ENCODE data around the gene SPATA22.
"Not testable (repeated sequence)": the region's sequence is repeated elsewhere in the genome, so short reads cannot be mapped to it uniquely, and the experiment has no call there.

SPATA22 gene

GRCh38 chr17:3469529-3469928 lies 2.1 kb downstream of the SPATA22 start:
- DNase-seq = no peak

GRCh38 chr17:3466355-3466754 lies 5.3 kb downstream of the SPATA22 start:
- DNase-seq = not testable (repeated sequence)

GRCh38 chr17:3448059-3448665 lies 23.5 kb downstream of the SPATA22 start:
- DNase-seq = no peak

- no peak for DNase-seq
These were observed 24.0 kb downstream of the SPATA22 start for GRCh38 chr17:3447625-3448024.

GRCh38 chr17:3440451-3440850 lies 31.2 kb downstream of the SPATA22 start:
- DNase-seq = no peak

DNA sequence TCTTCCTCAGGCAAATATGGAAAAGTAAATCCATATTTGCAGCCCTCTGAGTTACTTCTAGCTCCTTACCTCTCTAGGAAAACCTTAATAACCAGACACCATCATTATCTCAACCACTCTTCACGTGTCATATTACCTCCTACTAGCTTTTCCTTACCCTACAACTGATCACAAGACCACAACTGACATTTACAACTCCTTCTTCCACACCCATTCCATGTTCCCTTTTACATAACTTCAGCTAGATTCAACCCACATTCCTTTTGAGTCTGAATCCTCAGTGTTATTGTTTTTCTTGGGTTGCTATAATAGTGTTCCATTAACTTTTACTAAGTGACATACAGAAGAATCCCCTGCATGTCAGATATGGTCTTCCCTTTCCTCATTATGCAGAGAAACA lies 33.3 kb downstream of the SPATA22 start:
- DNase-seq = no peak

- no peak for DNase-seq
These were observed 37.9 kb downstream of the SPATA22 start, which contains the start of gene OR1E2 for GRCh38 chr17:3433741-3434140. Gene OR1E2, minus strand, starts transcription at chr17:3433841. Its CDS starts 0 bp downstream, at chr17:3433841.

GRCh38 chr17:3433215-3433614 lies 38.4 kb downstream of the SPATA22 start:
- not testable (repeated sequence) for DNase-seq

DNA sequence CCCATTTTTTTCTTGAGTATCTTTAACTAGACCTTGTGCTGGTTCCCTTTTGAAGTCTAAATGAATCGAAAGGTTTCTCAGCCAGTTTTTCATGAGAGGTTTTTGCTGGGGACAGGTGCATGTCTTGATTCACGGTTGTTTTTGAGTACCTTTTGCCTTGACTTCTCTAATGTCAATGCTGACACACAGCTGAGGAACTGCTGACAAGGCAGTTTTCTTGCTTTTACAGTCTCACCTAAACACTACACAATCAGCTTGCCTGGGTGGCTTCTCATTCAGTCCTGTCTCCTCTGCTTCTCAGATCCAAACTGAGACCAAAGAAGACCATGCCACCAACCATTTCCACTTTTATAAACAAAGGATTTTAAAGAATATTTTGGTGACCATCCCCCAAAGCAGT lies 53.4 kb downstream of the SPATA22 start:
- DNase-seq = no peak

GRCh38 chr17:3415610-3416009 lies 56.0 kb downstream of the SPATA22 start:
- no peak for DNase-seq

DNA sequence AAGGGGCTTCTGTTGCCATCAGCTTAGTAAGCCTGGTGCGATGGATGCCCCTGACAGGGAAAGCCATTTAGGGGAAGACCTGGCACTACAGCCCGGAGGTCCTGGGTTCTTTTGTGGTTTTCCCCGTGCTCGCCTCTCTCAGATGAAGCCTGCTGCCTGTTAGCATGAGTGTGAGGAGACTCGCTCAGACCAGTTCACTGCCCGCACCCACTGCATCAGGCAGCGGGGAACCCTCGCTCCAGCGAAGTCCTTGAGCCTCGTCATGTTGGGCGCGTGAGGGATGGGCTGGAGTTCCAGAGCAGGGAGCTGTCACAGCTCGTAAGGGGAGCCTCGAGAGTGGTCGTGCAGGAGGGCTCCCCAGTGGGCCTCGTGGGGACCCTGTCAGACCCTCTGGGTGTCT lies 59.4 kb downstream of the SPATA22 start:
- not testable (repeated sequence) for DNase-seq

- DNase-seq = no peak
These were observed 60.5 kb downstream of the SPATA22 start, which contains the start of gene OR3A3 for GRCh38 chr17:3411070-3411469. Gene OR3A3, plus strand, starts transcription at chr17:3411370.

GRCh38 chr17:3403856-3404255 lies 67.8 kb downstream of the SPATA22 start:
- DNase-seq = not testable (repeated sequence)

DNA sequence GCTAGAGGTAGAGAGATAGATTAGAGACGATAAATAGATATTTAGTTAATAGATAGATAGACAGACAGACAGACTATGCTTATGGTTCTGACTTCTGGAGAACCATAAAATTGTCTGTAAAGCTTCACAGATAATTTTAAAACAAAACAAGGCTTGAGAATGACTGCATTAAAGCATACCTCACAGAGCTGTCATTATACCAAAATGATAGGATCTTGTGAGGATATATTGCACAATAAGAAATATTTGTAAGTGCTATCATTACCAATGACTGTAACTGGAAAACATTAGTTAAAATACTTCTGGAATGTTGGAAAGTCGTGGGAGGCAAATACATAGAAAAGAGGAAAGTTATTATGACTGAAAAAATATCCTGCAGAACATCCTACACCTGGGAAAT lies 69.8 kb downstream of the SPATA22 start:
- DNase-seq = no peak

GRCh38 chr17:3400055-3400454 lies 71.6 kb downstream of the SPATA22 start:
- DNase-seq = no peak

DNA sequence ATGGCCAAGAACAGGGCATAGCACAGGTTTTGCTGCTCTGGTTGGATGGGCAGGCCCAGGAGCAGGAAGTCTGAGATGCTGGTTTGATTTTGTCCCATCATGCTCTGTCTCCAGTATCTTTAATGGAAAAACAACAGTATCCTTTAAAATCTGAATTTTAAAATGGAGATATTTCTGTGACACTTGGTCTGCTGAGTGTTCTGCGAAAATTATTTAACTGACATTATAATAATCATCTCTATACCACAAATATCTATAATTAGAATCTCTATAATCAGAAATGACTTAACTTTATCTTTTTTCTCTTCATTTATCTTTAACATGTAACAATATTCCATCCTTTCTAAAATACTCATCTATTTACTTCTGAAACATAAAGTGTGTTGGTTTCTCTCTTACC lies 73.3 kb downstream of the SPATA22 start, which contains the start of gene OR1E1:
TSS of gene OR1E1 (minus strand) at position 101 of the 400 bp plus-strand sequence. CDS start at position 101, 0 bp downstream.
- no peak for DNase-seq

GRCh38 chr17:3397801-3398200 lies 73.8 kb downstream of the SPATA22 start:
- DNase-seq = not testable (repeated sequence)
